HG03575 (cell line): ENCODE results near the gene INPP5F.

Experiments
- ATAC-seq: cut with Tn5 transposase; IDR thresholded peaks from one replicate; pipeline ENCODE4 v1.9.1; 2021; ENCODE audit not compliant: unreplicated experiment, insufficient number of reproducible peaks, low FRiP score; ENCODE audit errors: extremely low read depth

Gene INPP5F

DNA sequence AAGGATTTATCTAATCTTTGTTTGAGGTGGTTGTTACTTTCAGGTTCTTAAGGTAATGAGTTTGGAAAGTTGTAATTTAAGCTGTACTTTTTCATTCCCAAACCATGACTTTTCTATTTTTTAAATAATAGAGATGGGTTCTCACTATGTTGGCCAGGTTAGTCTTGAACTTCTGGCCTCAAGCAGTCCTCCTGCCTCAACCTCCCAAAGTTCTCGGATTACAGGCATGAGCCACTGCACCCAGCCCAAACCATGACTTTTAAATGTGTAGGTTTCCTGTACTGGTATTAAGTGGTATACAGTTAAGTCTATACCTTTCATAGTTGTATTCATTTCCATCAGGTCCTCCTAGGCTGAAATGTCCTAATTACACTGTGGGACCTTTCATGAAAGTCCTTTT is 10.4 kb downstream of the INPP5F start:
- ATAC-seq, result no peak

DNA sequence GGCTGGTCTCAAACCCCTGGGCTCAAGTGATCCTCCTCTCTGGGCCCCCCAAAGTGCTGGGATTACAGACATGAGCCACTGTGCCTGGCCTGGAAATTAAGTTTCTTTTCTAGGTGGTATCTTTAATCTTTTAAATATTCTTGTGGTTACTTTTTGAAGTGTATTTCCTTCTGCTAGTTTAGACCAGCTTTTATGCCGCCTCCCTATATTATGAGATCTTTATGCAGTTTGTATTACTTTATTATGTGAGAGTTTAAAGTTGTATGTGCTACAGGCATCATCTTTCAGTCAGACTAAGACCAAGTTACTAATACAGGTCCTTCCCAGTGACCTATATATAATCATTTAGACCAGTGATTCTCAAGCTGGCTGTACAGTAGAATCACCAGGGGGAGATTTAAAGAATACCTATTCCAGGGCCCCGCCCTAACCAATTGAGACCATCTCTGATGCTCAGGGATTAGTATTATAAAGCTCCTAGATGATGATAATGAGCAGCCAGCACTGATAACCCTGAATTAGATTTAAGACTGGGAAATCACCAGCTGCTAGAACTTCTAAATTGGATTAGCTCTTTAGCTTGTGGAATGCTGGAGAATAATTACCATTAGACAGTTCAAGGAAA is 11.3 kb downstream of the INPP5F start:
- no peak for ATAC-seq

DNA sequence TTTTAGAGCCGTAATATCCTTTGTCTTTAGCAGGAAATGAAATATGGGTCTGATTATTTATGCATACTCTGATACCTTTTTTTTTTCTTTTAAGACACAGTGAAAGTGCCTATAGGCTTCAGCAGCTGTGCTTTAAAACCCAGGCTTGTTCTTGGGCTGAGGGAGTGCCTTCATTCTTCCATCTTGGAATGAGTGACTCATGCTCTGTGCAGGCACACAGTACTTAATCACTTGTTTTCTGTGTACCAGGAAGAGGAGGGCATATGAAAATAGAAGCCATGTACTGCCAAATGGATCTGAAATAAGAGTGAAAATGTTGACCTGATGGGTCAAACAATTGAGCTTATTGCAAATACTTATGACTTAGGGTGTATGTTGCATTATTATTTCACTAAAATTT is 12.0 kb downstream of the INPP5F start:
- no peak for ATAC-seq

DNA sequence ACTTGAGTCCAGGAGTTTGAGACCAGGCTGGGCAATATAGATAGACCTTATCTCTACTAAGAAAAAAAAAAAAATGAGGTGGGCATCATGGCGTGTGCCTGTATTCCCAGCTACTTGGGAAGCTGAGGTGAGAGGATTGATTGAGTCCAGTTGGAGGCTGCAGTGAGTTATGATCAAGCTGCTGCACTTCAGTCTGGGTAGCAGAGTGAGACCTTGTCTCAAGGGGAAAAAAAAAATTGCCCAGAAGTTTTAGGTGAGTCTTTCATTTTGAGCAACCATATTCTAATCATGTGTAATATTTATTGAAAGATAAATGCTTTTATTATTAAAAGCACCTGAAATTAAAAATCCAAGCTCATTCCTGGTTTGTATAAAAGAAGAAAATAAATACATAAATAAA is 13.1 kb downstream of the INPP5F start:
- ATAC-seq, result no peak

DNA sequence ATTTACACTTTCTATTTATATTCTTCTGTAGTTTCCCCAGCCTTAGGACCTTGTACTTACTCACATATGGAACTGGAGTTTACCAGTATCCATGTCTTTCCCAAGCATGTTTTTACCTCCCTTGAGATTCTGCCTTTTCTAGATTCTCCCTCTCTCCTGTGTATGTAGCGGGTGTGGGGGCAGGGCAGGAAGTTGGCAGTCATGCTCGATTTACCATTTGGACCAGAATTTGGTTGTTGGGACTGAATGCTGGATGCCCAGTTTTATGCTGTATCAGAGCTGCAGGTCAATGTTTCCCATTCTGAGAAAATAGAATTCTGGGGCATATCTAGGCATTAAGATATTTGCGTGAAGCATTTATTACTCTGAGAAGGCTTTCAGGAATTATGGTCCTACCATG is 14.2 kb downstream of the INPP5F start:
- no peak for ATAC-seq

DNA sequence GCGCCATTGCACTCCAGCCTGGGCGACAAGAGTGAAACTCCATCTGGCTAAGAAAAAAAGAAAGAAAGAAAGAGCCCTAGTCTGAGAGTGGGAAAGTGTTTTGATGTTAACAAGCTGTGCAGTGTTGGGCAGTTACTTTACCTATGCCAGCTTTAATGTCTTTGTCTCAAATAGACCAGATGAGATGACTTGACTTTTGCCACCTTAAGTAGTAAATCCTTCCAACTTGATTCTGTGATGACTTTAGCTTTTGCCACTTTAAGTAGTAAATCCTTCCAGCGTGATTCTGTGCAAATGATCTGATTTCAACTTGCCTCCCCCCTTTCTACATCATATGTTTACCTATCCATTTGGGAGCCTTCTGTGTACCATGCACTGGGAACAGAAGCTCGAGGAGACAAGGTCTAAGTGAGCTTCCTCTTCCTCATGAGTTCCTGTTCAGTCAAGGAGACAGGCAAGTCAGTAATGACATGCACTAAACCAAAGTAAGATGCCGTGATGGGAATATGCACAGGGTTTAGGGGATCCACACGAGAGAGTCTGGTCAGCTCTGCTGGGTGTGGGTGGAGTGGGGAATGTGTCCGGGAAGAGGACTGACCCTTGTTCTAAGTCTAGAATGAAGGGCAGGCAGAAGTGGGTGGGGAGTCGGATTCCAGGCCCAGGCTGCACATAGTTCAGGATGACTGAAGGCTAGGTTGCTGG is 17.2 kb downstream of the INPP5F start:
- no peak for ATAC-seq

DNA sequence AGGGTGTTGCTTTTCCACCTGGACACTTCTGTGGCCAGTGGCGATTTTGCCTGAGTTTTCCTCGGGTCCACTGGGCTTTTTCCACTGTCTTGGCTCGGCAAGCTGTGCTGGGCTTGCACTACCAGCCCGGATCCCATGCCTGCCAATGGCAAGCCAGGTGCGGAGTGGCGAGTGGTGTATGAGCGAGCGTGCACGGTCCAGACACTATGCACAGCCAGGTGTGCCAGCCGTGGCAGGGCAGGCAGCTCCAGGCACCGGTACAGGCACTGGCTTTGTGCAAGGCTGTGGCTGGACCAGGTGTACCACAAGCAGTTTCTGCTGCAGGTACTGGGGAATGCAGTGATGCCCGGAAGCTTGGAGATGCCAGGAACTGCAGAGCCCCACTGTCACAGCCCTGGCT is 22.1 kb downstream of the INPP5F start:
- no peak for ATAC-seq

DNA sequence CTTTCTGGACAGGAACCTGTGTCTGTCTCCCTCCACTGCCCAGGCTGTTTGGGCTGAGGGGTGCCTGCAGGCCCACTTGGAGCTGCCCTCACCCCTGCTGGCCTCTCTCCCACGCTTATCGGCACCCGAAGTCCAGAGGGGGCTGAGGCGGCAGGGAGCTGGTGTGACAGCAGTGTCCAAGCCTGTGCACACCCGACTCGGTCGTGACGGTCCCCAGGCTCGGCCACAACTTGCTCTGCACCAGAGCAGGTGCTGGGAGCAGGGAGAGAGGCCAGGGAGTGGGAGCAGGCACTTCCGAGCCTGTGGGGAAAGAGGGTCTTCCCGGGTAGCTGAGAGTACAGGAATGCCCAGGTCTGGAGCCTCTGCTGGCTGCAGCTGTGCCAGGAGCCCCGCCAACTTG is 23.0 kb downstream of the INPP5F start:
- no peak for ATAC-seq

DNA sequence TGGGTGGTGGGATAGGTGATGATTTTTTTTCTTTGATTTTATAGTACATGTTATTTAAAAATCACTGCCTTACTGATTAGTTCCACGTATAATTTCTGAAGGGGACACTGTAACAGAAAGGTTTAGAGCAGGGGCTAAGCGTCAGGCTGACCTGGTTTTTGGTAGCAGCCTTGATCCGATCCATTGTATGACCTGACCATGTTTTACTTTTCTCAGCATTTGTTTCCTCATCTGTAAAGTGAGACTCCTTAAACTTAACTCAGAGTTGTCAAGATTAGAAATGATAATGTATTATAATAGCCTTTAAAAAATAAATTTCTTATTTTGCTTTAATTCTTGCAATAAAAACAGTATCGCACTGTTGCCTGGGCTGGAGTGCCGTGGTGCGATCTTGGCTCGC is 23.6 kb downstream of the INPP5F start:
- no peak for ATAC-seq

DNA sequence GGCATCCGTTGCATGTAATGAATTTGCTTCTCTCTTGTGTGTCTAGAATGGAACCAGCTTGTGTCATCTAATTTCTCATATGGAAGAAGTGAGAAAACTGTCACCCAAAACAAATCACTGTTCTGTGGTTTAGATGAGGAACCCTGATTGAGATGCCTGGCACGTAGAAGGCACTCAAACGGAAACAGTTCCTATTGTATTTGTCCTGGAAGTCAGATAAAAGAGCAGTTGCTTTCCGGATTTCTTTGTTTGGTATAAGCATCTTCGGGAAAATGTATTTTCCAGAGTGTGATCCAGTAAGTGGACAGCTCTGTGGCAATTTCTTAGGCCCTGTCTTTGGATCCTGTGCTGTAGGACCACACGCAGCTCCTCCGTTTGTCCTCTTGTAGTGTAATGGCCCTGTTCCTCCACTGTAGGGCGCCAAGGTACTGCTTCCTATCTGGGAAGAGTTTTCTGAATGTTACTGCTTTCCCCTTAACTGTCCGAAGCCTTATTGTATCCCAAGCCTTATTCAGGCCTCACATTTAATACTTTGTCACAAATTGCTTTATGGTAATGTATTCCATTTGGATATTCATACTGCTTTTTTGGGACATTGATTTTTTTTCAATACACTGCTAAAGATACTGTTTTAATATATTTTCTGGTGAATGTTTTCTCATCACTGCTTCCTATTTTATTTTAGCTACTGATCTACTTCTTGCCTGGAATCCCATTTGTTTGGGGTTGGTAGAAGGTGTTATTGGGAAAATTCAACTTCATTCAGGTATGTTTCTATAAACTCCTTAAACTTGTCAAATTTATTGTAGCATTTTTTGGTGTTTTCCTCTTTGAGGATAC is 24.8 kb downstream of the INPP5F start:
- ATAC-seq, result no peak

DNA sequence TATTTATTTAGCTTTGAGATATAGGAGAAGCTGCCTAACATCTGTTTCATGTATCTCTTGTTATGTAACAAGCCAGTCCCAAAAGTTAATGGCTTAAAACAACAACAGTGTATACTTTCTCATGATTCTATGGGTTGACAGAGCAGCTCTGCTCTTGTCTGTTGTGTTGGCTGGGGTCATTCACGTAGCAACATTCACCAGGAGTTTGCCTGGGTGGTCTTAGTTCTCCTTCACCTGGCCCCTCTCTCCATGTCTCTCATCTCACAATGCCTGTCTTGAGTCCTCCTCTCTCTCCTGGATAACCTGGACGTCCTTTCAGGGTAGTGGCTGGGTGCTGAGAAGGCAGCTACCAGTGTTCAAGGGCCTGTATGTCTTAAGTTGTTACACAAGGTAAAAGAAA is 27.5 kb downstream of the INPP5F start:
- ATAC-seq, result no peak

DNA sequence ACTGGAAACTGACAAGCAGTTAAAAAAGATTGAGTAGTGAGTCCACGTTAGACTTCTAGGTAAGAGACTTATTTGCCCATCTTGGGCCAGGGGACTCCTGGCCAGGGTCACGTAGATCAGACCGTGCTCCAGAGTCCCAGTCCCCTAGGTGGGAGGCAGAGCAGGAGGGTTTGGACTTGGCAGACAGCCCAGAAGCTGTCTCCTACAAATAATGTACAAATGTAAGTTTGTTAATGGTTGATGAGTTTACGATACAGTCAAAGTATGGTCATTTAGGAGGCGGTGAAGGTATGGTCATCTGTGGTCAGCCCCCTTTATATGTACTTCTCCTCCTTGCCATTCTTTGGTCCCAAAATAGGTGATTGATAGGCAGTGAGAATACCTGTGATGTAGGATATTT is 28.2 kb downstream of the INPP5F start:
- ATAC-seq, result no peak

DNA sequence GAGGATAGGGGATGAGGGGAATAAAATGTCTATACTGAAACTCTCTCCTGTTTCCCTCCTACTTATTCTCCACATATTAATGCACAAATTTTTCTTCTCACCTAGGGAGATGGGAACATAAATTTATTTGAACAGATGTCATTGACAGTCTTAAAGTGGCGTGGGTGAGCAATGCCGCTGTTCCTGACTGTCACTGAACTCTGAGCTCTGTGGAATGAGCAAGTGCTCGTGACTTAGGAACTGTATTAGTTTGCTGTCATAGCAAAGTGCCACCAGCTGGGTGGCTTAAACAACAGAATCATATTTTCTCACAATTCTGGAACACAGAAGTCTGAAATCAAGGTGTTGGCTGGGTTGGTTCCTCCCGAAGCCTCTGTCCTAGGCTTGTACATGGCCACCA is 29.1 kb downstream of the INPP5F start:
- no peak for ATAC-seq

DNA sequence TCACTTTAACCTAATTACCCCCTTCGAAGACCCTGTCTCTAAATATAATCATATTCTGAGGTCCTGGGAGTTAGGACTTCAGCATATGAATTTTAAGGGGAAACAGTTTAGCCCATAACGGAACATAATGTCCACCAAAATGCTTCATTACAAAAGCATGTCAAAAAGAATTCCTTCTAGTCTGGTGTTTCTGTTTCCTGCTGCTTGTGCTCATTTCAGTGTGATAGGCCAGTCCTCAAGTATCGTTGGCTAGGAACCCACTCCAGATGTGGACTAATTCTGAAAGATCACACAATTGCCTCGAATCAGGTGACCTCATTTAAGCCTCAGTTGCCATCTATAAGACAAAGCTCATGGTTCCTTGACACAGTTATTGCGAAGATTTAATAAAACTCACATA is 29.6 kb downstream of the INPP5F start:
- no peak for ATAC-seq

DNA sequence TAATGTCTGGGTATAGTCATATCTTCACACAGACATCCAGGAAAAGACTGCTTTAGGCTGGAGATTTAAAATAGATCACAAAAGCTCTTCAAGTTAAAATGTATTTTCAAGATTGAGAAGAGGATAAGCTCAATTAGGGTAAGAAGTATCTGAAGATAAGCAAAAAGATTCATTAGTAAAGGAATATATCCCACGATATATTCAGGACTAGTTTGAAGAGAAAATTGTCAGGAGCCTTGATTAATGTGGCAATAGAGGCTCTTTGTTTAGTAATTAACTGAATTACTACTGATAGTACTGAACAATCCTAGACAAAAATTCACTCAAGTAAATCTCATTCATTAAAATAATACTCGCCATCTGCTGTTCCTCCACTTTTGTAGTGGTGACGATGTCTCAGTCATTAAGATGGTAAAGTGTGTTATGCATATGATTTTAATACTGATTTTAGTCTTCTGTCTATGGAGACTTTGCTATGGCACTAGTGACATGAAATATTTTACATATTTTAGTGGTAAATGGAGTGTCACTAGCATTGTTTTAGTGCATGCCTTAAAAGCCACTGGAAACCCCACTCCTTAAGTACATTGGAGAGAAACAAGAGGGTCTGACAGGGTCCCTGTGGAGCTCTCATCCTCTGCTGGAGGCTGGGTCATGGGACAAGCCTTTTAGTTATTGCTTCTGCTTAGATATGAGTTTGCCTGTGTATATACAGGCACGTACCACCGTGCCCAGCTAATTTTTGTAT is 32.8 kb downstream of the INPP5F start:
- ATAC-seq, result no peak

DNA sequence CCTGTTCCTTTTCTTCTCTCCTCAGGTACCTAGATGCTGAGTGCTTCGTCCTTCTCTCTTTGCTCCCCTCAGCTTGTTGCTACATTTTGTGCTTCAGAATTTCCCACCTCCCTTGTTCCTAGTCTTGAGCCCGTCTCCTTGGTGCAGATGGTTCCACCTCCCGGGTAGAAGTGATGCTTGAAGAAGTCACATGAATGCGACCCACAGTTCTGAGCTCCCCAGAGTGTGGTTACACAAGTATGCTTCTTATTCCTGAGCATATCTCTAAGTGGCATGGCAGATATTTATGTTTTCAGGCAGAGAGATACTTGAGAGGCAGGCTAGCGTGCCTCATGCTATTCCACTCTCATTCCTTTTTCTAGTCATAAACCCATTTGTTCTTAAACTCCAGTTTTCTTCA is 34.0 kb downstream of the INPP5F start:
- ATAC-seq, result no peak

DNA sequence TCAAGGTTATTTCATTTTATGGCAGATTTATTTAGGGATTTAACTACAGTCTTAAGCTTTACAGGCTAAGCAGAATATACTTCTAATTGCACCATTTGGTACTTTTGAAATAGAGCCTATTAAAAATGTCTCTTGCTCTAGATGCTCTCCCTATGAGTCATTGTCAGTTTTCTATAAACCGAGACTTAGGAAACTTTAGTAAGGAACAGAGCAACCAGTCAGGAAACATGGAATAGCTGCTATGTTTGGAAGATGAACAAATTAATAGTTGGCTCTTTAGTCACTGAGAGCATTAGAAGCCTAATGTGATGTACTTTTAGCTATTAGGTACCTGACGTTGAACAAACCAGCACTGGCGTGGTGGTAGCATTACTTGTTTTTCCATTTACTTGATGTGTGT is 35.3 kb downstream of the INPP5F start:
- no peak for ATAC-seq

DNA sequence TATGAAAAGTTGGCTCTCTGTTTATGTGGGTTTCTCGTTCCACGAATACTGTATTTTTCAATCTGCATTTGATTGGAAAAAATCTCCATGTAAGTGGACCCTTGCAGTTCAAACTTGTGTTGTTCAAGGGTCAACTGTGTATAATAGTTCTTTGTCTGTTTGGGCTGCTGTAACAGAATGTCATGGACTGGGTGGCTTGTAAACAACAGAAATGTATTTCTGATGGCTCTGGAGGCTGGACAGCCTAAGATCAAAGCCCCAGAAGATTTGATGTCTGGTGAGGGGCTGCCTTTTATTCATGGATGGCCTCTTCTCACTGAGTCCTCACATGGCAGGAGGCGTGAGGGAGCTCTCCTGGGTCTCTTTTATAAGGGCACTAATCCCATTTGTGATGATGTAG is 36.2 kb downstream of the INPP5F start:
- ATAC-seq, result no peak
